ENCODE results near the gene IFI6. TPM values are rescaled to one million over a fixed set of nuclear protein-coding genes. Genes with fewer than 3 reads are reported as not detected.
A peak's percentile ranks its signal among the peaks of the same experiment; 100 is the strongest.

Gene IFI6
- total and polyA plus RNA-seq, 10 donors = 41.6 to 85.8 (median 62.7) TPM

DNA sequence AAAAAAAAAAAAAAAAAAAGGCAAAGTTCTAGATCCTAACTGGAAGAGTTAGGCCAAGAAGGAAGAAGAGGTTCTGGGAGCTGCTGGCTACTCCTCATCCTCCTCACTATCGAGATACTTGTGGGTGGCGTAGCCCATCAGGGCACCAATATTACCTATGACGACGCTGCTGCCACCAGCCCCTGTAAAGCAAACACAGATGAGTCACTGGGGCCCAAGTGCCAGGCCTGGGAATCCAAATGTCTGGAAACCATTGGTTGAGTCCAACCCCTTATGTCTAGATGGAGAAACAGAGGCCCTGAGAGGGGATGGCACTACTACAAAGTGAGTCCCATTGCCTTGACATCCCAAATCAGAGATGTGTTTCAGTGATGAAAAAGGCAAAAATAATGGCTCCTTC is 5.7 kb downstream of the IFI6 start:
- Histone ChIP-seq H3K27ac (no peak overlapping the region), H3K4me1 (peaks cover 24 to 59% (median 50%) of the 10 kb centered on the region in 6 donors), H3K4me3 (no peak overlapping the region), H3K9me3 (no peaks in the 10 kb centered on the region), H3K36me3 (peaks cover 0 to 38% (median 0%) of the 10 kb centered on the region in 6 donors), H3K27me3 (replicated peaks in 1 of 7) (no peaks in the 10 kb centered on the region)
- no peak for DNase-seq
- intact Hi-C loops (cut with DNase I; ENCODE audit: low total_unique reads) = no loop called here
- 92 to 98% (median 95%) methylated on average over 4 of the region's 4 CpGs for WGBS, 5 donors
- TF ChIP-seq POLR2A (IDR thresholded peaks at IDR 0.05) (no peak), POLR2AphosphoS5 (IDR thresholded peaks at IDR 0.05) (no peak)
- TF ChIP-seq, protein P1, sequence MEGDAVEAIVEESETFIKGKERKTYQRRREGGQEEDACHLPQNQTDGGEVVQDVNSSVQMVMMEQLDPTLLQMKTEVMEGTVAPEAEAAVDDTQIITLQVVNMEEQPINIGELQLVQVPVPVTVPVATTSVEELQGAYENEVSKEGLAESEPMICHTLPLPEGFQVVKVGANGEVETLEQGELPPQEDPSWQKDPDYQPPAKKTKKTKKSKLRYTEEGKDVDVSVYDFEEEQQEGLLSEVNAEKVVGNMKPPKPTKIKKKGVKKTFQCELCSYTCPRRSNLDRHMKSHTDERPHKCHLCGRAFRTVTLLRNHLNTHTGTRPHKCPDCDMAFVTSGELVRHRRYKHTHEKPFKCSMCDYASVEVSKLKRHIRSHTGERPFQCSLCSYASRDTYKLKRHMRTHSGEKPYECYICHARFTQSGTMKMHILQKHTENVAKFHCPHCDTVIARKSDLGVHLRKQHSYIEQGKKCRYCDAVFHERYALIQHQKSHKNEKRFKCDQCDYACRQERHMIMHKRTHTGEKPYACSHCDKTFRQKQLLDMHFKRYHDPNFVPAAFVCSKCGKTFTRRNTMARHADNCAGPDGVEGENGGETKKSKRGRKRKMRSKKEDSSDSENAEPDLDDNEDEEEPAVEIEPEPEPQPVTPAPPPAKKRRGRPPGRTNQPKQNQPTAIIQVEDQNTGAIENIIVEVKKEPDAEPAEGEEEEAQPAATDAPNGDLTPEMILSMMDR (IDR thresholded peaks at IDR 0.05 in 8 of 11, conservative IDR thresholded peaks at IDR 0.05 in 3 of 11) = no peak

DNA sequence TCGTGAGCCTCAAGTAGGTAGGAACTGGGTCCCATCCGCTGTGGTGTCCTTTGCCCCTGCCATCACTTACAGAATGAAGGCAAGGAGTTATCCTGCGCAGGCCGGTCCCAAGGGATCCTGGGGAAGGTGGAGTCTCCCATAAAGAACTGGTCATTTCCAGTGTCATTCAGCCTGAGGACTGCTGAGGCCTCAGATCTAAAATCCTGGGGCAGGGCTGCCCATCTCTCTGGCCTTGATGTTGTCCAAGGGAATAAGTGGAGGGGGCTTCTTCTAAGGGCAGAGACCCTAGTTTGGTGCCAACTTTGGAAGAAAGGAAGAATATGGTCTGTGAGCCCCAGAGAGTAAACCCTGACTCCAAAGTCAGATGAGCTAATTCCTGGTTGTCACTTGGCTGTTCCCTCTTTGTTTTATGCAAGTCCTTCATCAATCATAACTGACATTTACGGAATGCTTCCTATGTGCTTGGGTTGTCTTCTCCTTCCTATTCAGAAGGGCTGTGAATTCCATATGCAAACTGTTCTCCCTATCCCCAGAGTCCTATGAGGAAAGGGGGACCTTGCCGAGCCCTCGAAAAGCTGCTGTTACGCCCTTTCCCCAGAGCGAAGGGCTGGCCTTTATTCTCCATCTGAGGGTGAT is 6.9 kb downstream of the IFI6 start:
- H3K4me1 ChIP-seq = peaks cover 29 to 59% (median 50%) of the 10 kb centered on the region in 6 donors
- H3K27ac ChIP-seq = no peak overlapping the region
- no peaks in the 10 kb centered on the region for H3K27me3 ChIP-seq (replicated peaks in 1 of 7)
- H3K9me3 ChIP-seq = no peaks in the 10 kb centered on the region
- no peak overlapping the region for H3K4me3 ChIP-seq
- peaks cover 0 to 38% (median 0%) of the 10 kb centered on the region in 6 donors for H3K36me3 ChIP-seq
- intact Hi-C loops (cut with DNase I; ENCODE audit: low total_unique reads) = no loop called here
- TF ChIP-seq, protein P1 (IDR thresholded peaks at IDR 0.05 in 8 of 11, conservative IDR thresholded peaks at IDR 0.05 in 3 of 11) = no peak
- TF ChIP-seq POLR2A (IDR thresholded peaks at IDR 0.05) = no peak
- no peak for TF ChIP-seq POLR2AphosphoS5 (IDR thresholded peaks at IDR 0.05)
- no peak for DNase-seq
- 85 to 91% (median 86%) methylated on average over 9 of the region's 9 CpGs for WGBS, 5 donors

DNA sequence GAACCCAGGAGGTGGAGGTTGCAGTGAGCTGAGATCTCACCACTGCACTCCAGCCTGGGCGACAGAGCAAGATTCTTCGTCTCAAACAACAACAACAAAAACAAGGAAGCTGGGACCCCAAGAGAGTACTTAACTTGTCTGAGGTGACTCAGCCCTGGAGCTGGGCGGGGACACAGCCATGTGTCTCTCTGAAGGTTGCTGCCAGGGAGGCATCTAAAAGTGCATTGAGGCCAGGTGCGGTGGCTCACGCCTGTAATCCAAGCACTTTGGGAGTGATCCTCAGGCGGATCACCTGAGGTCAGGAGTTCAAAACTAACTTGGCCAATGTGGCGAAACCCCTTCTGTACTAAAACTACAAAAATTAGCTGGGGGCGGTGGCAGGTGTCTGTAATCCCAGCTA is 7.7 kb downstream of the IFI6 start:
- H3K9me3 ChIP-seq = no peaks in the 10 kb centered on the region
- peaks cover 0 to 38% (median 0%) of the 10 kb centered on the region in 6 donors for H3K36me3 ChIP-seq
- H3K4me3 ChIP-seq = no peak overlapping the region
- no peaks in the 10 kb centered on the region for H3K27me3 ChIP-seq (replicated peaks in 1 of 7)
- peaks cover 25 to 59% (median 47%) of the 10 kb centered on the region in 6 donors for H3K4me1 ChIP-seq
- TF ChIP-seq POLR2AphosphoS5 (IDR thresholded peaks at IDR 0.05) (no peak), POLR2A (IDR thresholded peaks at IDR 0.05) (no peak)
- TF ChIP-seq, protein P1 (IDR thresholded peaks at IDR 0.05 in 8 of 11, conservative IDR thresholded peaks at IDR 0.05 in 3 of 11) = no peak
- intact Hi-C loops (cut with DNase I; ENCODE audit: low total_unique reads) = loop anchor here (5.0 kb wide), 1 partner anchor 262 kb away; no protein-coding TSS in a partner anchor
- WGBS, 5 donors = 66 to 80% (median 76%) methylated on average over 8 of the region's 8 CpGs
- no peak for DNase-seq
- H3K27ac ChIP-seq = no peak overlapping the region

DNA sequence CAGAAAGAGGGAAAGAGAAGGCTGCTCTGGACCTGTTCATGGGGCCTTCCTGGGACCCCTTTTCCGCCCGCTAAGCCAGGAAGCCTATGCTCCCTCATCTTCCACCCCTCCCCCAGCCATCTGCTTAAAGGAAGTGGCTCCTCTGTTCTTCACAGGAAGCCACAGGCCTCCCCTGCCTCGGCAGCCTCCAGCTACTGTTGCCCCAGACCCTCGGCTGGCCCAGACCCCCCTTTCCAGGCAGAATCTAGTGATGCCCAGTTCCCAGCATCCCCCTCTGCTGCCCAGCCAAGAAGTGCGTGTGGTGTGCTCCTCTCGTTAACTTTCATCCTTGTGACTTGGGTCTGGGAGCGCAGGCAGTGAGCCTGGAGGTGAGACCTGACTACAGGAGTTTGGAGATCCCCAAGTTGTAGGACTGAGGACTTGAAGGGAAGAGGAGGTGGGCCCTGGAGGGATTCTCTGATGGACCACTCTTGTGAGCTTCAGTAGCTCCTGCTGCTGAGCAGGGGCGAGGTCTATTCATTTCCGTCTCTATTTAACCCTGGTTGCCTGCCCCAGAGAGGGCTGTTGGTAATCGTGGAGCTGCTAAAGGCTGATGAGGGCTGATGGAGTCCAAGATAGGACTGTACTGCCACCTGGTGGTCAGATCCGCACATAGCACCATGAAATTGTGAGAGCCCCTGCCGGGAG is 9.1 kb downstream of the IFI6 start:
- no peak for TF ChIP-seq POLR2A (IDR thresholded peaks at IDR 0.05)
- peak; percentile 60 to 64 (median 63) for TF ChIP-seq POLR2AphosphoS5 (IDR thresholded peaks at IDR 0.05)
- TF ChIP-seq, protein P1 (IDR thresholded peaks at IDR 0.05 in 8 of 11, conservative IDR thresholded peaks at IDR 0.05 in 3 of 11) = peak; percentile 82 to 98 (median 92)
- peak overlapping the region in 2 of 8 donors; percentile 10 to 53 for H3K4me3 ChIP-seq
- no peaks in the 10 kb centered on the region for H3K9me3 ChIP-seq
- no peaks in the 10 kb centered on the region for H3K27me3 ChIP-seq (replicated peaks in 1 of 7)
- peaks cover 34 to 62% (median 52%) of the 10 kb centered on the region in 6 donors for H3K4me1 ChIP-seq
- H3K36me3 ChIP-seq = peaks cover 0 to 29% (median 0%) of the 10 kb centered on the region in 6 donors
- intact Hi-C loops (cut with DNase I; ENCODE audit: low total_unique reads) = loop anchor here (2.0 to 5.0 kb wide), 2 partner anchors 54 to 261 kb away; no protein-coding TSS in a partner anchor
- WGBS, 5 donors = 4 to 20% (median 9%) methylated on average over 12 of the region's 12 CpGs
- peak overlapping the region; percentile 77 to 99 (median 88) for H3K27ac ChIP-seq
- DNase-seq = peak; percentile 92

All from spleen (tissue), 11 donors.